ENCODE results near the gene APBA2.

DNA sequence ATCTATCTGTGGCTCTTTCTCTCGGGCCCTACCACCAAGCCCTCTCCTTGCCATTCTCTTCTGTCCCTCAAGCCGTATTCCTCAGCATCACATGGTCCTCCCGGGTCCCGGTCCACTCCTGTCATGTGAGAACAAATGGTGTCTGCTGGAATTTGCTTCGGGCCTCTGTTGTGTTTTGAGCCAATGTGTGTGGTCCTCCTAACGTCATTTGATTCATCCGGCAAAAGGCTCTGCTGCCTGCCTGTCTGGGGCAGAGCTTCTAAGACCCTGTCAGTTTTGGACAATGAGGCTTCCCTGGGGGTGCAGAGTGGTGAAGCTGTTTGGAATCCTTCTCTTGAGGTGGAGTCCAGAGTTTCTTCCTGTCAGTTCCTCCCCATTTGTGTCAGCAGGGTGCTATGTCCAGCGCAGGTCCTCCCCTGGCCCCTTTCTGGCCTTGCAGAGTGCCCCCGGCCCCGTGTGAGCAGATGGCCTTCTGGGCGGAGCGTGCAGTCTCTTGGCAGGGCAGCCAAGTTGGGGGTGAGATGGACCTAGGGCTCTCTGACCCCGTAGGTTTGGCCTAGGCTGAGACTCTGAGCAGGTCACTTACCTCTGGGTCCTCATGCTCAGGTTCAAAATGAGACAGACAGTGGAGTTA lies 93.6 kb downstream of the APBA2 start:
- TF ChIP-seq POLR2A (IDR thresholded peaks at IDR 0.05): no peak
- TF ChIP-seq, protein P1, sequence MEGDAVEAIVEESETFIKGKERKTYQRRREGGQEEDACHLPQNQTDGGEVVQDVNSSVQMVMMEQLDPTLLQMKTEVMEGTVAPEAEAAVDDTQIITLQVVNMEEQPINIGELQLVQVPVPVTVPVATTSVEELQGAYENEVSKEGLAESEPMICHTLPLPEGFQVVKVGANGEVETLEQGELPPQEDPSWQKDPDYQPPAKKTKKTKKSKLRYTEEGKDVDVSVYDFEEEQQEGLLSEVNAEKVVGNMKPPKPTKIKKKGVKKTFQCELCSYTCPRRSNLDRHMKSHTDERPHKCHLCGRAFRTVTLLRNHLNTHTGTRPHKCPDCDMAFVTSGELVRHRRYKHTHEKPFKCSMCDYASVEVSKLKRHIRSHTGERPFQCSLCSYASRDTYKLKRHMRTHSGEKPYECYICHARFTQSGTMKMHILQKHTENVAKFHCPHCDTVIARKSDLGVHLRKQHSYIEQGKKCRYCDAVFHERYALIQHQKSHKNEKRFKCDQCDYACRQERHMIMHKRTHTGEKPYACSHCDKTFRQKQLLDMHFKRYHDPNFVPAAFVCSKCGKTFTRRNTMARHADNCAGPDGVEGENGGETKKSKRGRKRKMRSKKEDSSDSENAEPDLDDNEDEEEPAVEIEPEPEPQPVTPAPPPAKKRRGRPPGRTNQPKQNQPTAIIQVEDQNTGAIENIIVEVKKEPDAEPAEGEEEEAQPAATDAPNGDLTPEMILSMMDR (IDR thresholded peaks at IDR 0.05 in 8 of 11, conservative IDR thresholded peaks at IDR 0.05 in 3 of 11): no peak
- TF ChIP-seq POLR2AphosphoS5 (IDR thresholded peaks at IDR 0.05): no peak
